Right atrium auricular region (tissue), 2 donors: ENCODE data around the gene WEE2. TPM values are rescaled to one million over a fixed set of nuclear protein-coding genes. Genes with fewer than 3 reads are reported as not detected.

Experiments used
- DNase-seq: peaks from one replicate; pipeline ENCODE4 v3.0.0-alpha.2; 2019; ENCODE audit warnings: low spot score
- H3K27ac ChIP-seq, 2 donors: fragments of 200-600 bp; sonication (generic); 1 replicate in 1 of 2; 2 replicates in 1 of 2; pipeline ENCODE4 v1.5.1; 2016 to 2019
- H3K27me3 ChIP-seq, 2 donors: fragments of 200-600 bp; sonication (generic); one replicate each; pipeline versions ENCODE4 v1.5.1 to v1.6.0; 2017 to 2019
- H3K36me3 ChIP-seq: fragments of 200-600 bp; sonication (generic); one replicate; pipeline ENCODE4 v1.5.1; 2016
- H3K4me1 ChIP-seq, 2 donors: fragments of 200-600 bp; sonication (generic); one replicate each; pipeline versions ENCODE4 v1.5.1 to v1.6.0; 2017 to 2019
- H3K4me3 ChIP-seq, 2 donors: fragments of 200-600 bp; sonication (generic); 1 replicate in 1 of 2; 2 replicates in 1 of 2; pipeline ENCODE4 v1.5.1; 2017 to 2019; ENCODE audit warnings: mild to moderate bottlenecking in 1 of 2, moderate library complexity in 1 of 2
- H3K9me3 ChIP-seq, 2 donors: fragments of 200-600 bp; sonication (generic); one replicate each; pipeline ENCODE4 v1.5.1; 2019
- total RNA-seq, 2 donors: library from RNA; depleted of rRNA; stranded (reverse); fragments of >200 nt; gene quantifications; one replicate each; pipeline ENCODE4 v1.1.0, GENCODE V29; 2016
- TF ChIP-seq, protein P1 (sequence below), 2 donors: fragments of 200-600 bp; sonication (generic); IDR thresholded peaks; one replicate each; pipeline ENCODE4 v1.5.1; 2019; ENCODE audit warnings: antibody characterized with exemption in 2 of 2

WEE2 gene
- total RNA-seq, 2 donors from 2014 or later = not detected

DNA sequence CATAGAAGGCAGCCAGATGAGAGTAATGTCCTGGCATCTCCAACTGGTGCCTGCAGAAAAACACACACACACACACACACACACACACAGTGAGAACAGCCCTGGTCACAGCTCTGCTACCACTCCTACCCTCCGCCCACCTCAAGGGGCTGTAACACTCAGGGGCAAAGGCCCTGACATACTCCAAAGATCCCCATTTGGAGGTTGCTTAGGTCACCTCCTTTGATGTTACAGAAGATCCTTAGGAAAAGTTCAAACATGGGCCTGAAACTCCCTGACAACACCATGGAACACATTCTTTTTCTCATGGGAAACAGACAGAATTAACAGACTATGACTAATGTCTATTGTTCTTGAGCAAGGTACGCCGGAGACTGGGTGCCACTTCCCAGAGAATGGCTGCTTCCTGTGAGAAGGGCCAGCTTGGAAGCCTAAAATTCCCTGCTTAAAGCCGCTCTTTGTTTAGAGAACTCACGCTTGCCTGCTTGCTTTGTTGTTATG lies 33.9 kb upstream of the WEE2 start:
- Histone ChIP-seq H3K4me1 (peaks cover 0 to 11% of the 10 kb centered on the region in 2 donors), H3K36me3 (peaks cover 18% of the 10 kb centered on the region), H3K9me3 (no peaks in the 10 kb centered on the region), H3K4me3 (no peak overlapping the region), H3K27me3 (no peaks in the 10 kb centered on the region), H3K27ac (peak overlapping the region; percentile 31 to 48)
- TF ChIP-seq, protein P1, sequence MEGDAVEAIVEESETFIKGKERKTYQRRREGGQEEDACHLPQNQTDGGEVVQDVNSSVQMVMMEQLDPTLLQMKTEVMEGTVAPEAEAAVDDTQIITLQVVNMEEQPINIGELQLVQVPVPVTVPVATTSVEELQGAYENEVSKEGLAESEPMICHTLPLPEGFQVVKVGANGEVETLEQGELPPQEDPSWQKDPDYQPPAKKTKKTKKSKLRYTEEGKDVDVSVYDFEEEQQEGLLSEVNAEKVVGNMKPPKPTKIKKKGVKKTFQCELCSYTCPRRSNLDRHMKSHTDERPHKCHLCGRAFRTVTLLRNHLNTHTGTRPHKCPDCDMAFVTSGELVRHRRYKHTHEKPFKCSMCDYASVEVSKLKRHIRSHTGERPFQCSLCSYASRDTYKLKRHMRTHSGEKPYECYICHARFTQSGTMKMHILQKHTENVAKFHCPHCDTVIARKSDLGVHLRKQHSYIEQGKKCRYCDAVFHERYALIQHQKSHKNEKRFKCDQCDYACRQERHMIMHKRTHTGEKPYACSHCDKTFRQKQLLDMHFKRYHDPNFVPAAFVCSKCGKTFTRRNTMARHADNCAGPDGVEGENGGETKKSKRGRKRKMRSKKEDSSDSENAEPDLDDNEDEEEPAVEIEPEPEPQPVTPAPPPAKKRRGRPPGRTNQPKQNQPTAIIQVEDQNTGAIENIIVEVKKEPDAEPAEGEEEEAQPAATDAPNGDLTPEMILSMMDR (IDR thresholded peaks at IDR 0.05) = no peak
- DNase-seq = no peak

DNA sequence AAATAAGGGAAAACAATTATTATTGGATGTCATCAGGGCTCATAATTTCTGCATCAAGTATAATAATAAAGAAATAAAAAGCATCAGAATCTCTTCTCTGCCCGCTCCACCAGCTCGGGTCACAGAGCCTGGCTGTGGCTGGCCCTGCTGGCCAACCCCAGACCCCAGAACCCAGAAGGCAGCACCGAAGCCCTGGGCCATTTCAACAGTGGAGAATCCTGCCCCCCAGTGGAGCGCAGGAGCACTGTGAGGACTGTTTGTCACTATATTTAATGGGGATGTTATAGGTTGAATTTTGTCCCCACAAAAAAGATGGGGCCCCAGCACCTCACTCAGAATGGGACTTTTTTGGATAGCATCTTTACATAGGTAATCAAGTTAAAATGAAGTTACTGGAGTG lies 33.5 kb upstream of the WEE2 start:
- peaks cover 0 to 11% of the 10 kb centered on the region in 2 donors for H3K4me1 ChIP-seq
- no peak overlapping the region for H3K4me3 ChIP-seq
- DNase-seq = no peak
- H3K9me3 ChIP-seq = no peaks in the 10 kb centered on the region
- H3K36me3 ChIP-seq = peaks cover 18% of the 10 kb centered on the region
- TF ChIP-seq, protein P1 (IDR thresholded peaks at IDR 0.05) = peak in 1 of 2 donors; percentile 51
- peak overlapping the region; percentile 33 to 48 for H3K27ac ChIP-seq
- H3K27me3 ChIP-seq = no peaks in the 10 kb centered on the region

DNA sequence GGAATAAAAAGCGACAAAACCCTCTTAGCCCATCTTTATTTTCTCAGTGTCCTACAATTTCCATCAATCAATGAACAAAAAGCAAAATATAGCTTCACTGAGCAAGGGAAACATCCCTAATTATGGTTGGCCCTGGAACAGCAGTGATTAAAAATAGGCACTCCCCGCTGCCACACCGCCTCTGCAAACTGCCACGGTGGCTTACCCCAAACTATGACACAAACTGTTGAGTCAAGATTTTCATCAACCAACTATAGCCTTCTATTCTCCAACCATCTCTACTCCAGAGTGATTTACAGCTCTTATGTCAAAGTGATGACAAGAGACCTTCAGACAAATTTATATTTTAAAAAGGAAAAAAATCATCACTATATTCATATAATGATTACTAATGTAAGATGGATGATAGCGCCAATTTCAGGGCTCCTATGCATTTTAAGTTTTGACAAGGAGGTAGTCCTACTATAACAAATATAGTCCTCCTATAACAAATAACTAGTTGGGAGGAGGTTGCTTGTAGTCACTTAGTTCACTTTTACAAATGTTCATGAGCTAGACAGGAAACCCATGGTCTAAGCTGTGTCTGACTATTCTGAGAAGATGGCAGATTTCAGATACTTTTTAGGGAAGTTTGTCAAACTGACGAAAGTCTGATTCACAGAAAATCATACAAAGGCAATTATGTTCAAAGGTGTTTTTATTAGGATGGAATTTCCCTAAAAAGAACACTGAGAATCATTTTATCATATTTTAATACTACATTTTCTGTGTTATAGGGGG lies 32.5 kb upstream of the WEE2 start:
- no peak for DNase-seq
- peaks cover 0 to 11% of the 10 kb centered on the region in 2 donors for H3K4me1 ChIP-seq
- no peaks in the 10 kb centered on the region for H3K27me3 ChIP-seq
- H3K27ac ChIP-seq = peak overlapping the region; percentile 33 to 48
- no peaks in the 10 kb centered on the region for H3K9me3 ChIP-seq
- H3K36me3 ChIP-seq = peaks cover 18% of the 10 kb centered on the region
- H3K4me3 ChIP-seq = no peak overlapping the region
- TF ChIP-seq, protein P1 (IDR thresholded peaks at IDR 0.05) = no peak

DNA sequence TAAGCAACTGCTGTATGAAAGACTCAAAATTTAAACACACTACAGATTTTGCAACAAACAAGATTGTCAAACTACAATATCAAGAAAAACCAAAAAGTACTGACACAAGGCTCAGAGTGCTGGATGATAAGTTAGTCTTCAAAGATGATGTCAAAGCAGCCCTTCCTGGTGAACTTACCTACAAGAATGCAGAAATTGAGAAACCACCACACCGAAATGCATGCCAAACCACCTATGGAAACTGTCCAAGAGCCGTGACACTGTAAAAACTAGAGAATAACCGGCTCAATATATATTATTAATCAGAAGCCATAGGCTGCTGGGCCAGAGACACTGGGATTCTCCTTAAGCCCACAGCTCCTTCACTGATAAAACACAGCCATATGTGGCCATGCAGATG lies 31.5 kb upstream of the WEE2 start:
- H3K36me3 ChIP-seq = peaks cover 16% of the 10 kb centered on the region
- DNase-seq = no peak
- no peak overlapping the region for H3K4me3 ChIP-seq
- H3K9me3 ChIP-seq = no peaks in the 10 kb centered on the region
- H3K27ac ChIP-seq = no peak overlapping the region
- no peaks in the 10 kb centered on the region for H3K27me3 ChIP-seq
- H3K4me1 ChIP-seq = peaks cover 0 to 11% of the 10 kb centered on the region in 2 donors
- TF ChIP-seq, protein P1 (IDR thresholded peaks at IDR 0.05) = no peak

DNA sequence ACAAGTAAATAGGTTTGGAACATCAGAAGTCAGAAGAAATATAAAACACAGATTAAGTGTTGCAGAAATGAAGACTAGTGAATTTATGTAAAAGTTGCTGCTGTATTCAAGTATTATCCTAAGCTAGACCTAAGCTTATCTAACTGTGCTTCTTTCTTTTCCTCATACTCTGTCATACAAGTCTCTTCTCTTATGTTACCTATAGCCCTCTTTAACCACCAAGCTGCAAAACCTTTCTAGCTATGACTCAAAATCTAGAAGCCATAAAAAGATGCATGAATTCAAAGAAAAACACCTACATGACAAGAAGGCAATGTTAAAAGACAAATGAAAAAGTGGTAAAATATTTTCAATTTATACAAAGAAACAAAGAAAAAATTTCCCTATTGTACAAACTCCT lies 29.1 kb upstream of the WEE2 start:
- H3K4me3 ChIP-seq = no peak overlapping the region
- no peak overlapping the region for H3K27ac ChIP-seq
- no peaks in the 10 kb centered on the region for H3K27me3 ChIP-seq
- peaks cover 30% of the 10 kb centered on the region for H3K36me3 ChIP-seq
- no peak for DNase-seq
- H3K4me1 ChIP-seq = peaks cover 0 to 11% of the 10 kb centered on the region in 2 donors
- TF ChIP-seq, protein P1 (IDR thresholded peaks at IDR 0.05) = no peak
- H3K9me3 ChIP-seq = no peaks in the 10 kb centered on the region
